Tibial artery (tissue), 4 donors: ENCODE results near the gene AFP.

ENCODE experiments used
- DNase-seq, 2 donors: peaks; one replicate each; pipeline ENCODE4 v3.0.0-alpha.2; 2019
- H3K27ac ChIP-seq, 2 donors: fragments of 200-600 bp; sonication (generic) in 1 of 2; 1 replicate in 1 of 2; 2 replicates in 1 of 2; pipeline ENCODE4 v1.5.1; 2018 to 2019; ENCODE audit warnings: mild to moderate bottlenecking in 1 of 2
- H3K27me3 ChIP-seq, 2 donors: fragments of 200-600 bp; sonication (generic) in 1 of 2; one replicate each; pipeline versions ENCODE4 v1.5.1 to v1.6.0; 2016 to 2019
- H3K36me3 ChIP-seq, 3 donors: fragments of 200-600 bp; sonication (generic) in 2 of 3; one replicate each; pipeline ENCODE4 v1.5.1; 2016 to 2019; ENCODE audit warnings: mild to moderate bottlenecking in 2 of 3
- H3K4me1 ChIP-seq, 4 donors: fragments of 200-600 bp; sonication (generic) in 2 of 4; 1 replicate in 3 of 4; 2 replicates in 1 of 4; pipeline ENCODE4 v1.5.1; 2016 to 2019
- H3K4me3 ChIP-seq, 2 donors: fragments of 200-600 bp; sonication (generic) in 1 of 2; 1 replicate in 1 of 2; 2 replicates in 1 of 2; pipeline ENCODE4 v1.5.1; 2018 to 2019; ENCODE audit warnings: mild to moderate bottlenecking in 2 of 2
- H3K9me3 ChIP-seq, 3 donors: fragments of 200-600 bp; sonication (generic) in 1 of 3; one replicate each; pipeline ENCODE4 v1.5.1; 2016 to 2019
- CTCF ChIP-seq, 2 experiments: fragments of 200-600 bp in 1 of 2; fragments of 450-650 bp in 1 of 2; IDR thresholded peaks; one replicate each; pipeline ENCODE4 v1.5.1; 2017 to 2019; ENCODE audit warnings: antibody characterized with exemption in 2 of 2, mild to moderate bottlenecking in 1 of 2, moderate library complexity in 1 of 2
- intact Hi-C: fragments of 100-400 bp; cut with DNase I; formaldehyde crosslinking; loops from one replicate; pipeline ENCODE4 v1.15.0; 2023; ENCODE audit warnings: low total_unique reads

The AFP gene

GRCh38 chr4:73419106-73420038 is 16.6 kb upstream of the AFP start:
- no peak for TF ChIP-seq CTCF (IDR thresholded peaks at IDR 0.05)
- intact Hi-C loops: no loop called here
- no peaks in the 10 kb centered on the region for H3K36me3 ChIP-seq

GRCh38 chr4:73420615-73421014 is 15.4 kb upstream of the AFP start:
- intact Hi-C loops: no loop called here
- H3K4me1 ChIP-seq: no peaks in the 10 kb centered on the region
- TF ChIP-seq CTCF (IDR thresholded peaks at IDR 0.05): no peak
- no peaks in the 10 kb centered on the region for H3K36me3 ChIP-seq
- no peaks in the 10 kb centered on the region for H3K27me3 ChIP-seq
- no peak for DNase-seq
- no peaks in the 10 kb centered on the region for H3K9me3 ChIP-seq
- no peak overlapping the region for H3K4me3 ChIP-seq
- H3K27ac ChIP-seq: no peak overlapping the region

More at GRCh38 chr4:73419106-73420038, 16.6 kb upstream of the AFP start:
- no peak for DNase-seq
- no peak overlapping the region for H3K27ac ChIP-seq
- no peaks in the 10 kb centered on the region for H3K9me3 ChIP-seq
- no peak overlapping the region for H3K4me3 ChIP-seq
- no peaks in the 10 kb centered on the region for H3K4me1 ChIP-seq
- H3K27me3 ChIP-seq: no peaks in the 10 kb centered on the region

GRCh38 chr4:73421708-73422457 is 14.1 kb upstream of the AFP start:
- intact Hi-C loops: no loop called here
- no peak for DNase-seq
- no peak for TF ChIP-seq CTCF (IDR thresholded peaks at IDR 0.05)
- H3K4me1 ChIP-seq: no peaks in the 10 kb centered on the region
- H3K27me3 ChIP-seq: no peaks in the 10 kb centered on the region
- no peak overlapping the region for H3K27ac ChIP-seq
- H3K9me3 ChIP-seq: no peaks in the 10 kb centered on the region
- H3K4me3 ChIP-seq: no peak overlapping the region
- H3K36me3 ChIP-seq: no peaks in the 10 kb centered on the region

- Histone ChIP-seq H3K36me3 (no peaks in the 10 kb centered on the region), H3K4me1 (no peaks in the 10 kb centered on the region), H3K4me3 (no peak overlapping the region), H3K9me3 (no peaks in the 10 kb centered on the region), H3K27ac (no peak overlapping the region), H3K27me3 (no peaks in the 10 kb centered on the region)
- no peak for DNase-seq
- intact Hi-C loops: no loop called here
- no peak for TF ChIP-seq CTCF (IDR thresholded peaks at IDR 0.05)
Measured at GRCh38 chr4:73422458-73422752, 13.6 kb upstream of the AFP start.

GRCh38 chr4:73423184-73423583 is 12.8 kb upstream of the AFP start:
- no peak for DNase-seq
- H3K9me3 ChIP-seq: no peaks in the 10 kb centered on the region
- intact Hi-C loops: no loop called here
- TF ChIP-seq CTCF (IDR thresholded peaks at IDR 0.05): no peak
- H3K27me3 ChIP-seq: no peaks in the 10 kb centered on the region
- no peak overlapping the region for H3K27ac ChIP-seq
- H3K4me3 ChIP-seq: no peak overlapping the region
- no peaks in the 10 kb centered on the region for H3K36me3 ChIP-seq
- H3K4me1 ChIP-seq: no peaks in the 10 kb centered on the region
